ENCODE measurements around the gene KYAT1. TPM values are rescaled to one million over a fixed set of nuclear protein-coding genes. Genes with fewer than 3 reads are reported as not detected.
"Not testable (repeated sequence)": the region's sequence is repeated elsewhere in the genome, so short reads cannot be mapped to it uniquely, and the experiment has no call there.

Gene KYAT1
- total and polyA plus RNA-seq, 2 of the 8 experiments (the other 6 are each of a cell fraction or from before 2014, with no cell fraction given), result 30.4 to 42.2 TPM

DNA sequence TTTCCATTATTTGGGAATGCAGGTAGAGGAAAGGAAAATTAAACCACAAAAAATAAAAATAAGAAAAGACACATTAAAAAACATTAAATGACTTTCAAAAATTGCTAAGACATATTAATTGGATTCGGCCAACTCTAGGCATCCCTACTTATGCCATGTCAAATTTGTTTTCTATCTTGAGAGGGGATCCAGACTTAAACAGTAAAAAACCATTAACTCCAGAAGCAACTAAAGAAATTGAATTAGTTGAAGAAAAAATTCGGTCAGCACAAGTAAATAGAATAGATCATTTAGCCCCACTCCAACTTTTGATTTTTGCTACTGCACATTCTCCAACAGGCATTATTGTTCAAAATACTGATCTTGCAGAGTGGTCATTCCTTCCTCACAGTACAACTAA is 29.1 kb downstream of the KYAT1 start:
- H3K18ac ChIP-seq (ENCODE audit: extremely low read depth, low read length); H2BK15ac ChIP-seq (ENCODE audit: low read length); H2BK12ac ChIP-seq (ENCODE audit: low read depth, low read length); H2AFZ ChIP-seq (ENCODE audit: low read length); H3K23me2 ChIP-seq (ENCODE audit: low read depth, low read length); H3K23ac ChIP-seq (ENCODE audit: insufficient read length); H3K4me2 ChIP-seq (ENCODE audit: insufficient read depth in 1 of 2, low read depth in 2 of 2, low read length in 2 of 2); H2AK5ac ChIP-seq (ENCODE audit: low read depth, low read length); H4K20me1 ChIP-seq (replicated peaks in 1 of 2; ENCODE audit: control insufficient read depth in 1 of 2, insufficient read depth in 2 of 2, low read length in 2 of 2); H3K4me1 ChIP-seq (replicated peaks in 1 of 4; ENCODE audit: control insufficient read depth in 3 of 4, insufficient read depth in 4 of 4, low read length in 3 of 4); FAIRE-seq; H3K27me3 ChIP-seq (replicated peaks in 1 of 4; ENCODE audit: control insufficient read depth in 3 of 4, extremely low read depth in 1 of 4, insufficient read depth in 3 of 4, low read length in 3 of 4); H3K9ac ChIP-seq (replicated peaks in 1 of 4; ENCODE audit: extremely low read depth in 1 of 4, low read depth in 3 of 4, low read length in 3 of 4); H3K14ac ChIP-seq (ENCODE audit: insufficient read length); H3K56ac ChIP-seq (replicated peaks; ENCODE audit: insufficient read length, low read depth, low read length); H3K79me2 ChIP-seq (ENCODE audit: control insufficient read depth in 1 of 2, insufficient read depth in 2 of 2, low read length in 2 of 2); H2BK120ac ChIP-seq (replicated peaks; ENCODE audit: low read depth, low read length); H3K36me3 ChIP-seq (ENCODE audit: control insufficient read depth in 2 of 4, insufficient read depth in 4 of 4, low read length in 3 of 4); H2BK5ac ChIP-seq (ENCODE audit: low read depth, low read length); H3K4ac ChIP-seq (replicated peaks; ENCODE audit: insufficient read length, low read depth, low read length); H3K4me3 ChIP-seq (ENCODE audit: extremely low read depth in 1 of 4, insufficient read depth in 2 of 4, low read depth in 3 of 4, low read length in 4 of 4); H4K5ac ChIP-seq (ENCODE audit: insufficient read length, low read depth, low read length); DNase-seq (ENCODE audit: low read depth in 1 of 2, low spot score in 2 of 2); H4K91ac ChIP-seq (replicated peaks; ENCODE audit: insufficient read length, low read length); H2BK20ac ChIP-seq (ENCODE audit: low read length); H3K79me1 ChIP-seq (ENCODE audit: low read depth, low read length); H4K8ac ChIP-seq (ENCODE audit: extremely low read depth, insufficient read depth, low read length); H3K27ac ChIP-seq (ENCODE audit: low read depth, low read length): not testable (repeated sequence)
- WGBS, 2 experiments (ENCODE audit: extremely low coverage in 1 of 2, insufficient coverage in 1 of 2, insufficient read length in 1 of 2, insufficient replicate concordance in 2 of 2, low coverage in 1 of 2, low lambda C conversion rate in 2 of 2, missing lambda C conversion rate in 1 of 2), result 87% methylated on average over 2 of the region's 2 CpGs; no CpG with 5 or more reads in 1 of the 2 experiments
- H3K9me3 ChIP-seq (ENCODE audit: insufficient read depth in 2 of 2, low read depth in 1 of 2, low read length in 1 of 2), result peaks cover 8 to 12% of the 10 kb centered on the region in 2 experiments; a peak in 3 of 4 replicates
- ChIA-PET POLR2A (ENCODE audit: partially characterized antibody) (interaction anchor here (1.0 to 1.4 kb wide), 2 partner anchors 32 to 97 kb away, joined by 3 read pairs; no protein-coding TSS in a partner anchor), CTCF (ENCODE audit: partially characterized antibody) (interaction anchor here (0.6 to 4.3 kb wide), 19 partner anchors 8 to 1776 kb away, joined by 3 to 44 read pairs (median 4); partner anchors contain the start of gene SPOUT1)

Data from H1 (cell line).